Measurements from ENCODE around the gene ARHGEF11.

The ARHGEF11 gene

DNA sequence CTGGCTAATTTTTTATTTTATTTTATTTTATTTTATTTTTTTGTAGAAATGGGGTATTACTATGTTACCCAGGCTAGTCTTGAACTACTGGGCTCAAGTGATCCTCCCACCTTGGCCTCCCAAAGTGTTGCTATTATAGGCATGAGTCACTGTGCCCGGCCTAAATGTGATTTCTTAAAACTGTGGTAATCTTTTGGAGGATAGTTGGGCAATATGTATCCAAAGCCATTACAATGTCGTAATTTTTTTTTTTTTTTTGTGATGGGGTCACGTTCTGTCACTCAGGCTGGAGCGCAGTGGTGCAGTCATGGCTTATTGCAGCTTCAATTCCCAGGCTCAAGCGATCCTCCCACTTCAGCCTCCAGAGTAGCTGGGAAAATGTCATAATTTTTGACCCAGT lies 39.9 kb upstream of the ARHGEF11 start:
- Histone ChIP-seq H3K79me1 (replicated peaks; ENCODE audit: low read length, poor library complexity, severe bottlenecking) (no peaks in the 10 kb centered on the region), H3K9me3 (ENCODE audit: control insufficient read depth, low read length) (no peaks in the 10 kb centered on the region), H3K14ac (ENCODE audit: low read length in 2 of 2) (no peak overlapping the region), H2AFZ (ENCODE audit: low read depth, low read length) (no peak overlapping the region), H3K27me3 (ENCODE audit: control insufficient read depth in 1 of 2, insufficient read depth in 1 of 2, low read length in 2 of 2) (peaks cover 5 to 9% of the 10 kb centered on the region in 2 experiments), H3K18ac (ENCODE audit: low read depth in 1 of 2, low read length in 2 of 2) (no peak overlapping the region), H2BK15ac (ENCODE audit: low read depth, poor library complexity, severe bottlenecking) (no peak overlapping the region), H2BK5ac (ENCODE audit: low read depth, low read length, poor library complexity, severe bottlenecking) (no peak overlapping the region), H3K4ac (ENCODE audit: low read depth in 1 of 2, low read length in 2 of 2) (no peak overlapping the region), H2AK5ac (ENCODE audit: low read length, severe bottlenecking) (no peak overlapping the region), H3K4me2 (ENCODE audit: low read length, poor library complexity, severe bottlenecking) (no peak overlapping the region), H2BK120ac (ENCODE audit: low read depth, low read length) (no peak overlapping the region), H4K91ac (ENCODE audit: low read length) (no peak overlapping the region), H2BK12ac (ENCODE audit: low read length in 2 of 2) (no peak overlapping the region), H3K4me1 (ENCODE audit: control insufficient read depth, insufficient read depth, low read depth, low read length) (peaks cover 2% of the 10 kb centered on the region), H4K8ac (ENCODE audit: low read length) (no peak overlapping the region), H3K36me3 (ENCODE audit: control insufficient read depth in 1 of 2, insufficient read depth in 2 of 2, low read depth in 1 of 2, low read length in 2 of 2) (no peaks in the 10 kb centered on the region), H3K27ac (ENCODE audit: low read length, poor library complexity, severe bottlenecking) (no peak overlapping the region), H3K9ac (ENCODE audit: low read length) (no peak overlapping the region), H3K4me3 (ENCODE audit: insufficient read depth in 1 of 2, low read depth in 1 of 2, low read length in 2 of 2) (no peak overlapping the region), H3K23ac (ENCODE audit: low read length in 2 of 2) (no peak overlapping the region)
- peak; percentile 25 for DNase-seq
- 84% methylated on average over 4 of the region's 5 CpGs for WGBS

GRCh38 chr1:157084720-157085119 lies 39.2 kb upstream of the ARHGEF11 start:
- Histone ChIP-seq H2BK15ac (ENCODE audit: low read depth, poor library complexity, severe bottlenecking) (no peak overlapping the region), H2AK5ac (ENCODE audit: low read length, severe bottlenecking) (no peak overlapping the region), H3K23ac (ENCODE audit: low read length in 2 of 2) (no peak overlapping the region), H3K79me1 (replicated peaks; ENCODE audit: low read length, poor library complexity, severe bottlenecking) (no peaks in the 10 kb centered on the region), H2BK5ac (ENCODE audit: low read depth, low read length, poor library complexity, severe bottlenecking) (no peak overlapping the region), H3K4me2 (ENCODE audit: low read length, poor library complexity, severe bottlenecking) (no peak overlapping the region), H3K9me3 (ENCODE audit: control insufficient read depth, low read length) (no peaks in the 10 kb centered on the region), H3K14ac (ENCODE audit: low read length in 2 of 2) (no peak overlapping the region), H2BK12ac (ENCODE audit: low read length in 2 of 2) (no peak overlapping the region), H3K36me3 (ENCODE audit: control insufficient read depth in 1 of 2, insufficient read depth in 2 of 2, low read depth in 1 of 2, low read length in 2 of 2) (no peaks in the 10 kb centered on the region), H3K4me3 (ENCODE audit: insufficient read depth in 1 of 2, low read depth in 1 of 2, low read length in 2 of 2) (no peak overlapping the region), H2AFZ (ENCODE audit: low read depth, low read length) (no peak overlapping the region), H4K8ac (ENCODE audit: low read length) (no peak overlapping the region), H4K91ac (ENCODE audit: low read length) (no peak overlapping the region), H3K4me1 (ENCODE audit: control insufficient read depth, insufficient read depth, low read depth, low read length) (no peaks in the 10 kb centered on the region), H3K4ac (ENCODE audit: low read depth in 1 of 2, low read length in 2 of 2) (no peak overlapping the region), H3K9ac (ENCODE audit: low read length) (no peak overlapping the region), H2BK120ac (ENCODE audit: low read depth, low read length) (no peak overlapping the region), H3K27ac (ENCODE audit: low read length, poor library complexity, severe bottlenecking) (no peak overlapping the region), H3K18ac (ENCODE audit: low read depth in 1 of 2, low read length in 2 of 2) (no peak overlapping the region), H3K27me3 (ENCODE audit: control insufficient read depth in 1 of 2, insufficient read depth in 1 of 2, low read length in 2 of 2) (peaks cover 5 to 9% of the 10 kb centered on the region in 2 experiments)
- 86% methylated on average over 5 of the region's 5 CpGs for WGBS
- no peak for DNase-seq

DNA sequence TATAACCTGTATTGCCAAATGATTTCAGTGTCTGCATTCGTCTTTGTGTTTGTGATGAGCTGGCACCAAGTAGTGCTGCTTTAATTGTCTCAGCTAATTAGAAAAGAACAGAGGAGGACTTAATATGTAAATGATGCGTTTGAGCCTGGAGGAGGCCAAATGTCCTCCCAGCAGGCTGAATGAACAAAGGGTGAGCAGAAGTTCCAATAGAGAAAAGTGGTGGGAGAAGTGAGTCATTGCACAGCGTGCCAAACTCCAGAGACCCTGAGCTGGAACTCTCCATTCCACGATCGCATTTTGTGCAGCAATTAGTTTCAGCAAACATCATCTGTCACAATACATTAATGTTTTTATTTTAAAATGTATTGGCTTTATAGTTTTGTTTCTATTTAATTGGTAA lies 36.2 kb upstream of the ARHGEF11 start:
- H2BK15ac ChIP-seq (ENCODE audit: low read depth, poor library complexity, severe bottlenecking): no peak overlapping the region
- no peak overlapping the region for H2AFZ ChIP-seq (ENCODE audit: low read depth, low read length)
- no peak overlapping the region for H2BK120ac ChIP-seq (ENCODE audit: low read depth, low read length)
- H2AK5ac ChIP-seq (ENCODE audit: low read length, severe bottlenecking): no peak overlapping the region
- H3K4ac ChIP-seq (ENCODE audit: low read depth in 1 of 2, low read length in 2 of 2): no peak overlapping the region
- H3K4me1 ChIP-seq (ENCODE audit: control insufficient read depth, insufficient read depth, low read depth, low read length): no peaks in the 10 kb centered on the region
- H4K8ac ChIP-seq (ENCODE audit: low read length): no peak overlapping the region
- no peak overlapping the region for H2BK12ac ChIP-seq (ENCODE audit: low read length in 2 of 2)
- no peaks in the 10 kb centered on the region for H3K36me3 ChIP-seq (ENCODE audit: control insufficient read depth in 1 of 2, insufficient read depth in 2 of 2, low read depth in 1 of 2, low read length in 2 of 2)
- no peak overlapping the region for H3K18ac ChIP-seq (ENCODE audit: low read depth in 1 of 2, low read length in 2 of 2)
- H3K14ac ChIP-seq (ENCODE audit: low read length in 2 of 2): no peak overlapping the region
- no peak overlapping the region for H3K4me2 ChIP-seq (ENCODE audit: low read length, poor library complexity, severe bottlenecking)
- no peak overlapping the region for H2BK5ac ChIP-seq (ENCODE audit: low read depth, low read length, poor library complexity, severe bottlenecking)
- no peak overlapping the region for H3K27ac ChIP-seq (ENCODE audit: low read length, poor library complexity, severe bottlenecking)
- peaks cover 11 to 19% of the 10 kb centered on the region in 2 experiments for H3K27me3 ChIP-seq (ENCODE audit: control insufficient read depth in 1 of 2, insufficient read depth in 1 of 2, low read length in 2 of 2)
- WGBS: 56% methylated on average over 2 of the region's 5 CpGs
- H3K9ac ChIP-seq (ENCODE audit: low read length): no peak overlapping the region
- no peak overlapping the region for H3K23ac ChIP-seq (ENCODE audit: low read length in 2 of 2)
- H3K4me3 ChIP-seq (ENCODE audit: insufficient read depth in 1 of 2, low read depth in 1 of 2, low read length in 2 of 2): no peak overlapping the region
- H3K9me3 ChIP-seq (ENCODE audit: control insufficient read depth, low read length): no peaks in the 10 kb centered on the region
- H4K91ac ChIP-seq (ENCODE audit: low read length): no peak overlapping the region
- no peaks in the 10 kb centered on the region for H3K79me1 ChIP-seq (replicated peaks; ENCODE audit: low read length, poor library complexity, severe bottlenecking)
- DNase-seq: no peak

DNA sequence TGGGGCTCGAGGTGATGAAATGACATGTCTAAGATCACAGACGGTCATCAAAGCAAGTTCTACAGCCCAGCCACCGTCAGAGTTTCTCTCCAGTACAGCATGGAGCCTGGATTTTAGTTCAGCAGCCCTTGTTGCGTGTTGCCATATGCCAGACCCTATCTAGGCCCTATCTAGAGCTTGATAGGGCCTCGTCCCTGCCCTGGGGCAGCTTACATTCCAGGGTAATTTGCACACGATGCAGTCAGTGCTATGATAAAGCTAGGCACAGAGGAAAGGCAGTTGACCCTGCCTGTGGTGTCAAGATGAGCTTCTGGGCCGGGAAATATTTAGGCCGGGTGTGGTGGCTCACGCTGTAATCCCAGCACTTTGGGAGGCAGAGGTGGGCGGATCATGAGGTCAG lies 35.2 kb upstream of the ARHGEF11 start:
- 76% methylated on average over 10 of the region's 10 CpGs for WGBS
- H3K14ac ChIP-seq (ENCODE audit: low read length in 2 of 2): no peak overlapping the region
- H4K8ac ChIP-seq (ENCODE audit: low read length): no peak overlapping the region
- no peak overlapping the region for H3K9ac ChIP-seq (ENCODE audit: low read length)
- no peak overlapping the region for H3K4me2 ChIP-seq (ENCODE audit: low read length, poor library complexity, severe bottlenecking)
- H2BK120ac ChIP-seq (ENCODE audit: low read depth, low read length): no peak overlapping the region
- no peak overlapping the region for H2BK15ac ChIP-seq (ENCODE audit: low read depth, poor library complexity, severe bottlenecking)
- H3K4me1 ChIP-seq (ENCODE audit: control insufficient read depth, insufficient read depth, low read depth, low read length): no peaks in the 10 kb centered on the region
- DNase-seq: no peak
- no peak overlapping the region for H3K18ac ChIP-seq (ENCODE audit: low read depth in 1 of 2, low read length in 2 of 2)
- no peak overlapping the region for H3K27ac ChIP-seq (ENCODE audit: low read length, poor library complexity, severe bottlenecking)
- no peak overlapping the region for H3K23ac ChIP-seq (ENCODE audit: low read length in 2 of 2)
- H3K79me1 ChIP-seq (replicated peaks; ENCODE audit: low read length, poor library complexity, severe bottlenecking): no peaks in the 10 kb centered on the region
- no peak overlapping the region for H3K4me3 ChIP-seq (ENCODE audit: insufficient read depth in 1 of 2, low read depth in 1 of 2, low read length in 2 of 2)
- H2AFZ ChIP-seq (ENCODE audit: low read depth, low read length): no peak overlapping the region
- H2AK5ac ChIP-seq (ENCODE audit: low read length, severe bottlenecking): no peak overlapping the region
- H4K91ac ChIP-seq (ENCODE audit: low read length): no peak overlapping the region
- no peaks in the 10 kb centered on the region for H3K9me3 ChIP-seq (ENCODE audit: control insufficient read depth, low read length)
- H2BK5ac ChIP-seq (ENCODE audit: low read depth, low read length, poor library complexity, severe bottlenecking): no peak overlapping the region
- peaks cover 11 to 23% of the 10 kb centered on the region in 2 experiments for H3K27me3 ChIP-seq (ENCODE audit: control insufficient read depth in 1 of 2, insufficient read depth in 1 of 2, low read length in 2 of 2)
- H3K36me3 ChIP-seq (ENCODE audit: control insufficient read depth in 1 of 2, insufficient read depth in 2 of 2, low read depth in 1 of 2, low read length in 2 of 2): no peaks in the 10 kb centered on the region
- H3K4ac ChIP-seq (ENCODE audit: low read depth in 1 of 2, low read length in 2 of 2): no peak overlapping the region
- H2BK12ac ChIP-seq (ENCODE audit: low read length in 2 of 2): no peak overlapping the region
